Erythroblast (primary cell): ENCODE results near the gene KATNIP.

Experiments used
- GATA1 ChIP-seq: IDR thresholded peaks from 2 replicates; pipeline ENCODE4 v1.6.1; 2011; ENCODE audit warnings: low read depth, mild to moderate bottlenecking, control low read depth, low read length, moderate library complexity
- POLR2A ChIP-seq: IDR thresholded peaks from 2 replicates; pipeline ENCODE4 v1.6.1; 2011; ENCODE audit warnings: mild to moderate bottlenecking, low read length

GRCh38 chr16:27529962-27530361 is 20.0 kb upstream of the KATNIP start:
- TF ChIP-seq POLR2A (no peak), GATA1 (no peak)
